H1 (cell line): Measurements from ENCODE around the gene ASIC1.

Experiments used
- CBX5 ChIP-seq: fragments of 300-800, 300-1000 bp; sonication (generic); IDR thresholded peaks from 2 replicates; pipeline ENCODE4 v1.7.1; 2016; ENCODE audit warnings: antibody characterized with exemption, low read length, low read depth
- CREB1 ChIP-seq: IDR thresholded peaks from 2 replicates; pipeline ENCODE4 v1.6.1; 2012; ENCODE audit warnings: inconsistent platforms
- JUN ChIP-seq: IDR thresholded peaks from 2 replicates; pipeline ENCODE4 v1.6.1; 2011; ENCODE audit warnings: low read depth, mild to moderate bottlenecking, improper control_type of control experiment, low read length
- POLR2A ChIP-seq, 2 experiments: IDR thresholded peaks; 1 replicate in 1 of 2; 2 replicates in 1 of 2; pipeline ENCODE4 v1.6.1; 2011; ENCODE audit warnings: low read depth in 2 of 2, low read length in 2 of 2, mild to moderate bottlenecking in 2 of 2; ENCODE audit errors: control extremely low read depth in 1 of 2
- POLR2AphosphoS5 ChIP-seq: IDR thresholded peaks from 2 replicates; pipeline ENCODE4 v1.6.1; 2011; ENCODE audit warnings: low read depth, low read length
- RBBP5 ChIP-seq: IDR thresholded peaks from 2 replicates; pipeline ENCODE4 v1.7.1; 2012; ENCODE audit warnings: low read depth, mild to moderate bottlenecking, inconsistent platforms, low read length, moderate library complexity, borderline replicate concordance
- RXRA ChIP-seq: IDR thresholded peaks from 2 replicates; pipeline ENCODE4 v1.6.1; 2011; ENCODE audit warnings: low read depth, mild to moderate bottlenecking, low read length, moderate library complexity; ENCODE audit not compliant: insufficient read depth
- SP1 ChIP-seq: IDR thresholded peaks from 2 replicates; pipeline ENCODE4 v1.6.1; 2011; ENCODE audit warnings: low read depth, low read length
- TAF1 ChIP-seq: IDR thresholded peaks from 2 replicates; pipeline ENCODE4 v1.6.1; 2011; ENCODE audit warnings: mild to moderate bottlenecking, low read depth, low read length
- TF ChIP-seq, protein P1 (sequence below): IDR thresholded peaks from 2 replicates; pipeline ENCODE4 v1.6.1; 2011; ENCODE audit warnings: low read length, improper control_type of control experiment
- TF ChIP-seq, protein P2 (sequence below), 3 experiments: IDR thresholded peaks; 1 replicate in 2 of 3; 2 replicates in 1 of 3; pipeline versions ENCODE4 v1.5.1 to v1.6.1; 2011; ENCODE audit warnings: low read length in 3 of 3, mild to moderate bottlenecking in 3 of 3, inconsistent platforms in 2 of 3, low read depth in 1 of 3, moderate library complexity in 1 of 3; ENCODE audit not compliant: insufficient read depth in 1 of 3; ENCODE audit errors: control extremely low read depth in 1 of 3

DNA sequence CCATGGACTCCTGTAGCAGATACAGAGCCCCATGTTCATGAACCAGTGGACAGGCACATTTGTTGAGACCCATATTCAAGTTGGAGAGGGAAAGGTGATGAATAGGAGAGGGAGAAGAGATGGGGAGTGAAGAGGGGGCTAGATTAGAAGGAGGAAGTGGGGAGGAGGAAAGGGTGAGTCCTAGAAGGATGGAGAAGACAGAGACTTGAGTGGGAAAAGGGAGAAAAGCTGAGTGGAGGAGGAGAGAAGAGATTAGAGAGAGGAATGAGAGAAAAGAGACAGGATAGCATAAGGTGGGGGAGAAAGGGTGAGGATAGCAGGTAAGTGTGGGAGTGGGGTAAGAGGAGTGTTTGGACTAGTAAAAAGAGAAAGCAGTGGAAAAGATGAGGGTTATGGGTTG, 4.9 kb upstream of the ASIC1 start:
- TF ChIP-seq, protein P1, sequence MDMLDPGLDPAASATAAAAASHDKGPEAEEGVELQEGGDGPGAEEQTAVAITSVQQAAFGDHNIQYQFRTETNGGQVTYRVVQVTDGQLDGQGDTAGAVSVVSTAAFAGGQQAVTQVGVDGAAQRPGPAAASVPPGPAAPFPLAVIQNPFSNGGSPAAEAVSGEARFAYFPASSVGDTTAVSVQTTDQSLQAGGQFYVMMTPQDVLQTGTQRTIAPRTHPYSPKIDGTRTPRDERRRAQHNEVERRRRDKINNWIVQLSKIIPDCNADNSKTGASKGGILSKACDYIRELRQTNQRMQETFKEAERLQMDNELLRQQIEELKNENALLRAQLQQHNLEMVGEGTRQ: no peak
- TF ChIP-seq CREB1 (no peak), POLR2AphosphoS5 (no peak), CBX5 (no peak), POLR2A (IDR thresholded peaks at IDR 0.05; ENCODE audit: control extremely low read depth in 1 of 2, low read depth in 2 of 2, low read length in 2 of 2) (no peak), RBBP5 (no peak), JUN (no peak), RXRA (no peak), TAF1 (no peak), SP1 (no peak)
- TF ChIP-seq, protein P2, sequence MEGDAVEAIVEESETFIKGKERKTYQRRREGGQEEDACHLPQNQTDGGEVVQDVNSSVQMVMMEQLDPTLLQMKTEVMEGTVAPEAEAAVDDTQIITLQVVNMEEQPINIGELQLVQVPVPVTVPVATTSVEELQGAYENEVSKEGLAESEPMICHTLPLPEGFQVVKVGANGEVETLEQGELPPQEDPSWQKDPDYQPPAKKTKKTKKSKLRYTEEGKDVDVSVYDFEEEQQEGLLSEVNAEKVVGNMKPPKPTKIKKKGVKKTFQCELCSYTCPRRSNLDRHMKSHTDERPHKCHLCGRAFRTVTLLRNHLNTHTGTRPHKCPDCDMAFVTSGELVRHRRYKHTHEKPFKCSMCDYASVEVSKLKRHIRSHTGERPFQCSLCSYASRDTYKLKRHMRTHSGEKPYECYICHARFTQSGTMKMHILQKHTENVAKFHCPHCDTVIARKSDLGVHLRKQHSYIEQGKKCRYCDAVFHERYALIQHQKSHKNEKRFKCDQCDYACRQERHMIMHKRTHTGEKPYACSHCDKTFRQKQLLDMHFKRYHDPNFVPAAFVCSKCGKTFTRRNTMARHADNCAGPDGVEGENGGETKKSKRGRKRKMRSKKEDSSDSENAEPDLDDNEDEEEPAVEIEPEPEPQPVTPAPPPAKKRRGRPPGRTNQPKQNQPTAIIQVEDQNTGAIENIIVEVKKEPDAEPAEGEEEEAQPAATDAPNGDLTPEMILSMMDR (IDR thresholded peaks at IDR 0.05; ENCODE audit: control extremely low read depth in 1 of 3, insufficient read depth in 1 of 3, low read depth in 1 of 3, low read length in 3 of 3): no peak
